Progenitor cell of endocrine pancreas (in vitro differentiated cells): Measurements from ENCODE around the gene FIBCD1. TPM values are rescaled to one million over a fixed set of nuclear protein-coding genes. Genes with fewer than 3 reads are reported as not detected.

Source experiments
- DNase-seq: peaks from one replicate; pipeline ENCODE4 v3.0.0; 2021; ENCODE audit warnings: low spot score; ENCODE audit not compliant: unreplicated experiment
- H3K27ac Mint-ChIP-seq: 2 replicates; pipeline ENCODE4 v1.8.0; 2021; ENCODE audit warnings: mild to moderate bottlenecking, moderate library complexity, mixed read lengths
- H3K27me3 Mint-ChIP-seq: 2 replicates; pipeline ENCODE4 v1.8.0; 2021; ENCODE audit warnings: mixed read lengths
- H3K36me3 Mint-ChIP-seq: 2 replicates; pipeline ENCODE4 v1.8.0; 2022; ENCODE audit warnings: mixed read lengths; ENCODE audit not compliant: insufficient read depth
- H3K4me1 Mint-ChIP-seq: 2 replicates; pipeline ENCODE4 v1.8.0; 2021; ENCODE audit warnings: low read depth, mixed read lengths
- H3K4me3 Mint-ChIP-seq: 2 replicates; pipeline ENCODE4 v1.8.0; 2021; ENCODE audit warnings: low read depth, mild to moderate bottlenecking, moderate library complexity, mixed read lengths
- H3K9me3 Mint-ChIP-seq: 2 replicates; pipeline ENCODE4 v1.8.0; 2021; ENCODE audit warnings: low read depth, mixed read lengths
- total RNA-seq: library from RNA; stranded (reverse); gene quantifications from 2 replicates; pipeline ENCODE4 v1.2.1, GENCODE V29; 2021
- TF ChIP-seq, protein P1 (sequence below): fragments of 200-600 bp; sonication (generic); IDR thresholded peaks from one replicate; pipeline ENCODE4 v1.5.0; 2021; ENCODE audit warnings: antibody characterized with exemption, mild to moderate bottlenecking; ENCODE audit not compliant: unreplicated experiment

The FIBCD1 gene
- total RNA-seq, 1 donor from 2014 or later = not detected

DNA sequence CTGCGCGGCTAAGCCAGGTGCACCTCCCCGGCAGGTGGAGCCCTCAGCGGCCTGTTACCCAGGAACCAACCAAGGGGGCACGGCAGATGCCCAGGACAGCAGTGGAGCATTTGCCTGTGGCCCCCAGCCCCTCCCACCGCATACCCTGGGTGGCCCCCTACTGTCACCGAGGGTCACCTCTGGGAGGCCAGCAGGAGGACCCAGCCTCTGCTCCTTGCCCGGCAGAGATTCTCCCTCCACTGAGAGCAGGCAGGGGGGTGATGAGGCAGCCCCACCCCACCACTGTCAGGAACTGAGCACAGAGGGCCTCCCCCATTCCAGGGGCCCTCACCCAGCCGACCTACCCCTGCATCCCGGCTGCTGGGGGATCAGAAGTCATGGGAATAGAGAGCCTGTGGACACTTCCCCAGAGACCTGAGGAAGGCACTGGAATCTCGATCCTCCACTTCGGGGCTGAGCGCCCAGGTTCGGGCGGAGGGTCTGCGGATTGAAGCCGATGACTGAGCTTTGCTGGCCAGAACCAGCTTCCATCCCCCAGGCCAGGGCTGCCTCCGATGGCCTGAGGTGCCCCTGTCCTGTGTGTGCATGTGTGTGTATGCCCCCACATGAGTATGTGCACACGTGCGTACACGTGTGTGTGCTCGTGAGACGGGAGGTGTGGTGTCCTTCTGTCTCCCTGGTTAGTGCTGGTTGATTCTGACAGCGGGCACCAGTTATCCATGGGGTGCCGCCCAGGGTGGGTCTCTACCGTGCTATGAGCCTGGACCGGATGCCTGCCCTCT is 42.6 kb downstream of the FIBCD1 start, which contains the start of gene QRFP:
Gene QRFP (minus strand): TSS at position 580 of the 782 bp plus-strand sequence. CDS start 2,974 bp downstream, outside the sequence.
- Mint-ChIP-seq H3K4me1 (no peaks in the 10 kb centered on the region), H3K9me3 (no peaks in the 10 kb centered on the region), H3K4me3 (no peak within 1 kb of the TSS), H3K36me3 (peaks cover 2% of the 10 kb centered on the region), H3K27me3 (peaks cover 12% of the 10 kb centered on the region), H3K27ac (peak within 1 kb of the TSS; percentile 93)
- TF ChIP-seq, protein P1, sequence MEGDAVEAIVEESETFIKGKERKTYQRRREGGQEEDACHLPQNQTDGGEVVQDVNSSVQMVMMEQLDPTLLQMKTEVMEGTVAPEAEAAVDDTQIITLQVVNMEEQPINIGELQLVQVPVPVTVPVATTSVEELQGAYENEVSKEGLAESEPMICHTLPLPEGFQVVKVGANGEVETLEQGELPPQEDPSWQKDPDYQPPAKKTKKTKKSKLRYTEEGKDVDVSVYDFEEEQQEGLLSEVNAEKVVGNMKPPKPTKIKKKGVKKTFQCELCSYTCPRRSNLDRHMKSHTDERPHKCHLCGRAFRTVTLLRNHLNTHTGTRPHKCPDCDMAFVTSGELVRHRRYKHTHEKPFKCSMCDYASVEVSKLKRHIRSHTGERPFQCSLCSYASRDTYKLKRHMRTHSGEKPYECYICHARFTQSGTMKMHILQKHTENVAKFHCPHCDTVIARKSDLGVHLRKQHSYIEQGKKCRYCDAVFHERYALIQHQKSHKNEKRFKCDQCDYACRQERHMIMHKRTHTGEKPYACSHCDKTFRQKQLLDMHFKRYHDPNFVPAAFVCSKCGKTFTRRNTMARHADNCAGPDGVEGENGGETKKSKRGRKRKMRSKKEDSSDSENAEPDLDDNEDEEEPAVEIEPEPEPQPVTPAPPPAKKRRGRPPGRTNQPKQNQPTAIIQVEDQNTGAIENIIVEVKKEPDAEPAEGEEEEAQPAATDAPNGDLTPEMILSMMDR = no peak
- DNase-seq = no peak

DNA sequence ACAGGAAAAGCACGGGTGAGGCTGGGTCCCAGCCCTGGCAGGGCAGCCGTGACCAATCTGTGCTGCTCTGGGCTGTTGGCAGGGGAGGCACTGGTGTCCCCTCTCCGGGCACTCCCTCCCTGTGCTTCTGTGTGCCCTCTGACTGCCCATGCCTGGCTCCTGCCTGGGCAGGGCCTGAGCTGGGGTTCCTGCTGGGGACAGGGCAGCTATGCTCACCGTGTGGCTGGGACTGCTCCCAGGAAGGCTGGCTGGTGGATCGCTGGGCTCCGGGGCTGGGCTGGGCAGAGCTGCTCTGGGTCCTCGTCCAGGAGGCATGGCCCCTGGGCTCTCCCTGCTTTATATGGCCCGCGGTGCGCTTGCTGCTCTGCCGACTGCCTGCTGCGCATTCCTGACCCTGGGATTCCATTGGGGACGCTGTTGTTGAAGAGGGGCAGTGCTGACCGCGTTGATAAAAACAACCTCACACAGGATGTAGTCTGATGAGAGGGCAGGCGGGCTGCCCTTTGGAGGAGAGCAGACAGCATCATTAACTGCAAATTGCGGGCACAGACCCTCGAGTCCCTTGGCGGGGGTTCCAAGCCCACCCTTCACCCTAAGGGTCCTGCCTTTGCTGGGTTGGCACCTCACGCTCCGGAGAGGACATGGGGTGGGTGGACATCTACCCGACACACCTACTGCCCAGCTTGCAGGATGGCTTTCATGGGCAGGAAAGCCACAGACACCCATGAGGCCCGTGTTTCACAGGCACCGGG is 43.4 kb downstream of the FIBCD1 start:
- peak overlapping the region; percentile 93 for H3K27ac Mint-ChIP-seq
- H3K4me1 Mint-ChIP-seq = no peaks in the 10 kb centered on the region
- TF ChIP-seq, protein P1 = no peak
- no peak overlapping the region for H3K4me3 Mint-ChIP-seq
- no peaks in the 10 kb centered on the region for H3K9me3 Mint-ChIP-seq
- H3K27me3 Mint-ChIP-seq = peaks cover 9% of the 10 kb centered on the region
- no peak for DNase-seq
- H3K36me3 Mint-ChIP-seq = peaks cover 2% of the 10 kb centered on the region

DNA sequence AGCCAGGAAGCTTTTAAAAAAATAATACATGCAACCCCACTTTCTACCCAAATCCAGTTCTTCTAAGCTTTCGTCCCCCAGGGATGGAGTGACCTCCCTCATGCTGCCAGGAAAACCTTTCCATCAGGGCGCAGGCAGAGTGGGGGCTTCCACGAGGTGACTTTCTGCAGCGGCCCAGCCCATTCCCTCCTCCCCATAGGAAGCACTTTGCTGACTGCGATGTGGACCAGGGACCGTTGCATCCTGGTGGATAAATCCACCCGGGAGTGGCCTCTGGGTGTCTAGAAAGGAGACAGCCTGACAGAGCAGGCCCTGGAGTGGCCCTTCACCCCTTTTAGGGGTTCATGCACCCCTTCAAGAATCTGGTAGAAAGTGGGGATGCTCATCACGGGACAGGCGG is 44.0 kb downstream of the FIBCD1 start:
- Mint-ChIP-seq H3K4me1 (no peaks in the 10 kb centered on the region), H3K27me3 (peaks cover 6% of the 10 kb centered on the region), H3K27ac (peak overlapping the region; percentile 52), H3K4me3 (no peak overlapping the region), H3K9me3 (no peaks in the 10 kb centered on the region), H3K36me3 (peaks cover 2% of the 10 kb centered on the region)
- TF ChIP-seq, protein P1 = no peak
- no peak for DNase-seq

DNA sequence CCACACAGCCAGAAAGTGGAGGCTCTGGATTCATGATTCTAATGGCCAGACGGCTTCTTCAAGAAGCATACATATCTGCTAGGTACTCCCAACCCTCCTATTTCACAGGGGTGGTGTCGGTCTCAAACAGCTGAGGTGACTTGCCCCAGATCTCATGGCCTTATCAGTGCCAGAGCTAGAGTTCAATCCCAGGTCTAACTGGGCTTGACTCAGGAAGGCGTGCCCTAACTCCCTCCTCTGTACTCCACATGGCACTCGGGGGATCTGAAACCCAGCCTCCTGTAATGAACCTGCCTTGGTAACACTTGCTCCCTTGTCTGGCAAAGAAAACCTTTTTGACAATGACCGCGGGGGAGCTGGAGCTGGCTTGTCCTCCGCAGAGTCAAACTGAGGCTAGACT is 44.5 kb downstream of the FIBCD1 start:
- H3K9me3 Mint-ChIP-seq = no peaks in the 10 kb centered on the region
- no peak for DNase-seq
- TF ChIP-seq, protein P1 = no peak
- H3K27ac Mint-ChIP-seq = peak overlapping the region; percentile 52
- peaks cover 3% of the 10 kb centered on the region for H3K27me3 Mint-ChIP-seq
- H3K4me1 Mint-ChIP-seq = no peaks in the 10 kb centered on the region
- H3K4me3 Mint-ChIP-seq = no peak overlapping the region
- peaks cover 2% of the 10 kb centered on the region for H3K36me3 Mint-ChIP-seq

DNA sequence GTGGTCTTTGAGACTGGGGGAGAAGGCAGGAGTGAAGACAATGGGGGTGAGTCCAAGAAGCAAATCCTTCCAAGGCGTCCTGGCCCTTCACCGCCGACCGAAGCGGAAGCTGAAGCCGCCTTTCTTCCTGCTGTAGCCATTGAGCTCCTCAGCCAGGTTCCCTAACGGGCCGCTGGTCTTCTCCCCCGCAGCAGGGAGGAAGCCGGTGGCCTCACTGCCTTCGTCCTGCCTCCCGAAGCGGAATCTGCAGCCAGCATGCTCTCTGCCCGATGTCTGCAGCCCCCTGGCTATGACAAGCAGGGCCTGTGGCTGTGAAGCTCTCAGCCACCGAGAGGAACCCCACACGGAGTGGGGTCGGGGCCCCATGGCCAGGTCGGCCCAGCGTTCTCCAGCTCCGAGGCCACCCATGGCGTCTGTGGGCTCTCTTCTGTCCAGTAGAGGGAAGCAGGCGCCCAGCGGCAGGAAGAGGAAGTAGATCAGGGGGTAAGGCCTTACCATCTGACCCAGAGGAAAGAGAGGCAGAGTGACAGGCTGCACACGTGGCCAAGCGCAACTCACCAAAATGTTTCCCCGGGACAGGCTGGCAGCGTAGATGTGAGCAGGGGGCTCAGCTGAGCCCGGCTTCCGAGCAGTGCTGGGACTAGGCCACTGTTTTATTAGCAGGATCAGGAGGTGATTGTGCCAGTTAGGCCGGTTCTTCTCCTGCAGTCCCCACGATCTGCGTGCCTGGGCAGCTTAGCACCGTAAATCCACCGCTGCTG is 45.5 kb downstream of the FIBCD1 start:
- Mint-ChIP-seq H3K36me3 (peaks cover 2% of the 10 kb centered on the region), H3K4me1 (no peaks in the 10 kb centered on the region), H3K27me3 (no peaks in the 10 kb centered on the region), H3K27ac (peak overlapping the region; percentile 82), H3K9me3 (no peaks in the 10 kb centered on the region), H3K4me3 (no peak overlapping the region)
- TF ChIP-seq, protein P1 = peak; percentile 17
- DNase-seq = no peak
